ENCODE measurements around the gene PPP2R5E. TPM values are rescaled to one million over a fixed set of nuclear protein-coding genes. Genes with fewer than 3 reads are reported as not detected.

PPP2R5E gene
- total and polyA plus RNA-seq, 2 donors (not counting 1 experiment from before 2014, with no cell fraction given) = 18.5 to 38.8 TPM

- Histone ChIP-seq H3K9me3 (ENCODE audit: control insufficient read depth, insufficient read depth, low read depth, low read length) (no peaks in the 10 kb centered on the region), H3K4me3 (replicated peaks in 1 of 4; ENCODE audit: control extremely low read depth in 1 of 4, insufficient read depth in 1 of 4, low read depth in 3 of 4, low read length in 4 of 4) (no peak overlapping the region), H3K79me2 (ENCODE audit: control insufficient read depth, insufficient read depth, low read length) (peaks cover 34% of the 10 kb centered on the region), H3K27ac (ENCODE audit: insufficient read depth, low read length) (no peak overlapping the region), H3K4me1 (ENCODE audit: control insufficient read depth, extremely low read depth, insufficient read depth, low read length) (peaks cover 4% of the 10 kb centered on the region), H3K4me2 (ENCODE audit: extremely low read depth, insufficient read depth, low read length) (no peak overlapping the region), H4K20me1 (ENCODE audit: control insufficient read depth, extremely low read depth, insufficient read depth, low read length) (no peaks in the 10 kb centered on the region), H2AFZ (ENCODE audit: low read length) (no peak overlapping the region), H3K9ac (ENCODE audit: insufficient read depth, low read length) (no peak overlapping the region), H3K36me3 (ENCODE audit: control insufficient read depth, insufficient read depth, low read length) (no peaks in the 10 kb centered on the region), H3K27me3 (ENCODE audit: control insufficient read depth, insufficient read depth, low read length) (no peaks in the 10 kb centered on the region)
- TF ChIP-seq EZH2 (IDR thresholded peaks at IDR 0.05; ENCODE audit: low read length, missing control alignments) (no peak), CTCF (conservative IDR thresholded peaks at IDR 0.05 in 1 of 2, IDR thresholded peaks at IDR 0.05 in 1 of 2; ENCODE audit: low read depth in 1 of 2, low read length in 2 of 2) (no peak)
- no peak for DNase-seq (ENCODE audit: low read depth in 2 of 2)
Measured at GRCh38 chr14:63477556-63477955, 65.6 kb downstream of the PPP2R5E start.

- no peak overlapping the region for H3K4me3 ChIP-seq (replicated peaks in 1 of 4; ENCODE audit: control extremely low read depth in 1 of 4, insufficient read depth in 1 of 4, low read depth in 3 of 4, low read length in 4 of 4)
- peaks cover 35% of the 10 kb centered on the region for H3K79me2 ChIP-seq (ENCODE audit: control insufficient read depth, insufficient read depth, low read length)
- no peak overlapping the region for H3K27ac ChIP-seq (ENCODE audit: insufficient read depth, low read length)
- no peak for DNase-seq (ENCODE audit: low read depth in 2 of 2)
- H3K27me3 ChIP-seq (ENCODE audit: control insufficient read depth, insufficient read depth, low read length) = no peaks in the 10 kb centered on the region
- H3K9me3 ChIP-seq (ENCODE audit: control insufficient read depth, insufficient read depth, low read depth, low read length) = no peaks in the 10 kb centered on the region
- no peak for TF ChIP-seq EZH2 (IDR thresholded peaks at IDR 0.05; ENCODE audit: low read length, missing control alignments)
- TF ChIP-seq CTCF (conservative IDR thresholded peaks at IDR 0.05 in 1 of 2, IDR thresholded peaks at IDR 0.05 in 1 of 2; ENCODE audit: low read depth in 1 of 2, low read length in 2 of 2) = no peak
- H3K4me1 ChIP-seq (ENCODE audit: control insufficient read depth, extremely low read depth, insufficient read depth, low read length) = peaks cover 8% of the 10 kb centered on the region
- H3K9ac ChIP-seq (ENCODE audit: insufficient read depth, low read length) = no peak overlapping the region
- H3K36me3 ChIP-seq (ENCODE audit: control insufficient read depth, insufficient read depth, low read length) = no peaks in the 10 kb centered on the region
- H4K20me1 ChIP-seq (ENCODE audit: control insufficient read depth, extremely low read depth, insufficient read depth, low read length) = no peaks in the 10 kb centered on the region
- H2AFZ ChIP-seq (ENCODE audit: low read length) = no peak overlapping the region
- no peak overlapping the region for H3K4me2 ChIP-seq (ENCODE audit: extremely low read depth, insufficient read depth, low read length)
Measured at GRCh38 chr14:63475761-63476160, 67.4 kb downstream of the PPP2R5E start.

DNA sequence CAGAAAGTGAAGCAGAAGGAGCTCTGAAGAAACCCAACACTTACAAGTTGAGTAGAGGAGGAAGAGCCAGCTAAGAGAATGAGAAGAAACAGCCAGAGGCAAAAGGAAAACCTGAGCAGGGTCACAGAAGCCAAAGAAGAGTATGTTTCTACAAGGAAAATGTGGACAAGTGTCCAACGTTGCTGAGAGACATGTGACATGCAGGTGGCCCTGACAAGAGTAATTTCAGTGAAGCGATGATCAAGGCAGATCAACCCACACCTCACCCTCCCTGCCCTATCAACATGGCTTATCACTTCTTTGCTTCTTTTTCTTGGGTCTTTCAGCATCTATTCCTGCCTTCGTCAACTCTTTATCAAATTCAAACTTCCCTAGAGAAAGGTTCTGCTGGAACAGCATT is 68.3 kb downstream of the PPP2R5E start:
- Histone ChIP-seq H3K36me3 (ENCODE audit: control insufficient read depth, insufficient read depth, low read length) (no peaks in the 10 kb centered on the region), H3K4me3 (replicated peaks in 1 of 4; ENCODE audit: control extremely low read depth in 1 of 4, insufficient read depth in 1 of 4, low read depth in 3 of 4, low read length in 4 of 4) (no peak overlapping the region), H3K9ac (ENCODE audit: insufficient read depth, low read length) (no peak overlapping the region), H3K4me2 (ENCODE audit: extremely low read depth, insufficient read depth, low read length) (no peak overlapping the region), H3K4me1 (ENCODE audit: control insufficient read depth, extremely low read depth, insufficient read depth, low read length) (peaks cover 8% of the 10 kb centered on the region), H3K27ac (ENCODE audit: insufficient read depth, low read length) (no peak overlapping the region), H4K20me1 (ENCODE audit: control insufficient read depth, extremely low read depth, insufficient read depth, low read length) (no peaks in the 10 kb centered on the region), H2AFZ (ENCODE audit: low read length) (no peak overlapping the region), H3K27me3 (ENCODE audit: control insufficient read depth, insufficient read depth, low read length) (no peaks in the 10 kb centered on the region), H3K9me3 (ENCODE audit: control insufficient read depth, insufficient read depth, low read depth, low read length) (no peaks in the 10 kb centered on the region), H3K79me2 (ENCODE audit: control insufficient read depth, insufficient read depth, low read length) (peaks cover 37% of the 10 kb centered on the region)
- DNase-seq (ENCODE audit: low read depth in 2 of 2) = no peak
- TF ChIP-seq EZH2 (IDR thresholded peaks at IDR 0.05; ENCODE audit: low read length, missing control alignments) (no peak), CTCF (conservative IDR thresholded peaks at IDR 0.05 in 1 of 2, IDR thresholded peaks at IDR 0.05 in 1 of 2; ENCODE audit: low read depth in 1 of 2, low read length in 2 of 2) (no peak)
